OCI-LY1 (cell line): ENCODE data around the gene JAKMIP1.

Experiments
- EZH2 ChIP-seq: fragments of 200-600 bp; sonication (generic), shearing (Covaris generic); IDR thresholded peaks from 2 replicates; pipeline ENCODE4 v1.8.0; 2017; ENCODE audit warnings: borderline replicate concordance, mixed run types, mild to moderate bottlenecking, antibody characterized with exemption, low read length, moderate library complexity, mixed read lengths
- TF ChIP-seq, protein P1 (sequence below): fragments of 200-600 bp; sonication (generic), shearing (Covaris generic); IDR thresholded peaks from 2 replicates; pipeline ENCODE4 v1.5.1; 2017; ENCODE audit warnings: mild to moderate bottlenecking, antibody characterized with exemption, low read length, moderate library complexity, mixed read lengths

DNA sequence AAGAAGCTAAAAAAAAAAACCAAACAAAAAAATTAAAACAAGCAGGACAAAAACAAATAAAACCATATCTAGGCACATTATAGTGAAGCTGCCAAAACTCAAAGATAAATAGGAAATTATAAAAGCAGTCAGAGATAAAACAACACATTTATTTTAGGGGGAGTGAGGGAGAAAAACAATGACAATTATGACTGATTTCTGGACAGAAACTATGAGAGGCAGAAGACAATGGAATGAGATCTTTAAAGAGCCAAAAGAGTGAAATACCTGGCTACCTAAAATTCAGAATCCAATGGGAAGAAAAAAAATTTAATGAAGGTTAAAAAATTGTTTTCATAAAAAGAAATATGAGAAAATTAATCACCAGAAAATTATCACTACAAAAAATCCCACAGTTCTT lies 215.5 kb downstream of the JAKMIP1 start:
- TF ChIP-seq, protein P1, sequence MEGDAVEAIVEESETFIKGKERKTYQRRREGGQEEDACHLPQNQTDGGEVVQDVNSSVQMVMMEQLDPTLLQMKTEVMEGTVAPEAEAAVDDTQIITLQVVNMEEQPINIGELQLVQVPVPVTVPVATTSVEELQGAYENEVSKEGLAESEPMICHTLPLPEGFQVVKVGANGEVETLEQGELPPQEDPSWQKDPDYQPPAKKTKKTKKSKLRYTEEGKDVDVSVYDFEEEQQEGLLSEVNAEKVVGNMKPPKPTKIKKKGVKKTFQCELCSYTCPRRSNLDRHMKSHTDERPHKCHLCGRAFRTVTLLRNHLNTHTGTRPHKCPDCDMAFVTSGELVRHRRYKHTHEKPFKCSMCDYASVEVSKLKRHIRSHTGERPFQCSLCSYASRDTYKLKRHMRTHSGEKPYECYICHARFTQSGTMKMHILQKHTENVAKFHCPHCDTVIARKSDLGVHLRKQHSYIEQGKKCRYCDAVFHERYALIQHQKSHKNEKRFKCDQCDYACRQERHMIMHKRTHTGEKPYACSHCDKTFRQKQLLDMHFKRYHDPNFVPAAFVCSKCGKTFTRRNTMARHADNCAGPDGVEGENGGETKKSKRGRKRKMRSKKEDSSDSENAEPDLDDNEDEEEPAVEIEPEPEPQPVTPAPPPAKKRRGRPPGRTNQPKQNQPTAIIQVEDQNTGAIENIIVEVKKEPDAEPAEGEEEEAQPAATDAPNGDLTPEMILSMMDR = no peak
- TF ChIP-seq EZH2 = no peak
